Measurements from ENCODE around the gene SART3. TPM values are rescaled to one million over a fixed set of nuclear protein-coding genes. Genes with fewer than 3 reads are reported as not detected.

The SART3 gene
- total RNA-seq, 2 donors from 2014 or later, result 105 to 127 TPM

DNA sequence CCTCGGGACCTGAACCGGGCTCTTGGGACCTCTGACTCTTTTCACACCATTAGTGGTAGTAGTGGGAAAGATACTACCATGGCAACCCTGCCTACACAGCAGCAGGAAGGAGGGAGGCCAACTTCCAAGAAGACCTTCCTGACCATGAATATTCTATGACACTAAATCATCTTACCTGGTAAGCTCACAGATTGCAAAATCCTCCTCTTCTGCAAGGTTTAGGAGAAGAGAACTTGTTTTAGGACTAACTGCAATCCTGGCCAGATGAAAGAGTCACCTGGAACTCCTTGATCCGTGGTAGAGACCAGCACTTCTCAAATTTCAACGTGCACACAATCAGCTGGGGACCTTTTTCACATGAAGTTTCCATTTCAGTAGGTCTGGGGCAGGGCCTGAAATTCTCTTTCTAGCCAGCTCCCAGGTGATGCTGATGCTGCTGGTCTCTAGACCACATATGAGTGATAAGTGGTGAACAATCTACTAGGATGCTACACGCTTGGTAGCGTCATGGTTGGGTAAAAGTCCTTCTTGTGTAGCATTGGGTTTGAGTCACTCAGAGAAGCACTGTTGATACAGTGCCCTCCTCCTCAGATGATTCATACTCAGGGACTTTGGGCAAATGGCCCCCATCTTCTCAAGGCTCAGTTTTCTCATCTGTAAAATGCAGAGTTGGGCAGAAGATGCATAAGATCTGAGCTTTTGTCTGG lies 81.5 kb downstream of the SART3 start:
- no peaks in the 10 kb centered on the region for H3K36me3 Mint-ChIP-seq
- H3K9me3 Mint-ChIP-seq, result no peaks in the 10 kb centered on the region
- H3K4me1 Mint-ChIP-seq (ENCODE audit: low read depth in 2 of 2), result no peaks in the 10 kb centered on the region
- H3K27ac Mint-ChIP-seq, result no peak overlapping the region
- no peak for ATAC-seq
- no peak for DNase-seq (ENCODE audit: low spot score)
- peaks cover 22 to 54% of the 10 kb centered on the region in 2 donors for H3K27me3 Mint-ChIP-seq
- H3K4me3 Mint-ChIP-seq, result no peak overlapping the region

DNA sequence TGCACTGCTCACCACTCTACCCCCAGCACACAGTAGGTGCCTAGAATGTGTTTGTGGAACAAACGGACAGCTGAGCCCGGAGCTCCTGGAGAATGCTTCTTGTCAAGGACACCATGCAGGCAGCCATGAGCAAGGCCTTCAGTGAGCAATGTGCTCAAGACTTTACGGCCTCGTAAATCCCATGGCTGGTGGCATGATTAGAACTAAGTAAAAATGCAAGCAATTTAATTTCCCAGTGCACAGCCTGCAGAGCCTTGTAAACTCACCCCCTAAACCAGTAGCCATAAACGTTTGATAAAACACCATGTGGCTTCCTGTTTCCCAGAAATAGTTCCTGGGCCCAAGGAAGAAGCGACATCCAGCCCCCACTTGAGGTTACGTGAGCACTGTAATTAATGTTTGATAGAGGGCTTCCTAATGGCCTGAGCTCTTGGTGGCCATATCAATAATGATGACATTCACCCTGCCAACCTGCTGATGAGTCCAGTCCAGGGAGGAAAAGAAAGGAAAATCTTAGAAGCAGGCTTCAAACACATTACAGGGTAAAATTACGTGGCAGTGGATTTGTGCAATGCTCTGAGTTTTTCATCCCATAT lies 82.3 kb downstream of the SART3 start:
- peaks cover 22 to 51% of the 10 kb centered on the region in 2 donors for H3K27me3 Mint-ChIP-seq
- no peak overlapping the region for H3K27ac Mint-ChIP-seq
- no peaks in the 10 kb centered on the region for H3K36me3 Mint-ChIP-seq
- H3K4me3 Mint-ChIP-seq, result no peak overlapping the region
- DNase-seq (ENCODE audit: low spot score), result no peak
- H3K9me3 Mint-ChIP-seq, result no peaks in the 10 kb centered on the region
- no peak for ATAC-seq
- H3K4me1 Mint-ChIP-seq (ENCODE audit: low read depth in 2 of 2), result no peaks in the 10 kb centered on the region

GRCh38 chr12:108477881-108478259 lies 83.1 kb downstream of the SART3 start:
- Mint-ChIP-seq H3K27ac (no peak overlapping the region), H3K9me3 (no peaks in the 10 kb centered on the region), H3K27me3 (peaks cover 18 to 49% of the 10 kb centered on the region in 2 donors), H3K36me3 (no peaks in the 10 kb centered on the region), H3K4me1 (ENCODE audit: low read depth in 2 of 2) (no peaks in the 10 kb centered on the region), H3K4me3 (no peak overlapping the region)
- ATAC-seq (no peak), DNase-seq (ENCODE audit: low spot score) (no peak)

DNA sequence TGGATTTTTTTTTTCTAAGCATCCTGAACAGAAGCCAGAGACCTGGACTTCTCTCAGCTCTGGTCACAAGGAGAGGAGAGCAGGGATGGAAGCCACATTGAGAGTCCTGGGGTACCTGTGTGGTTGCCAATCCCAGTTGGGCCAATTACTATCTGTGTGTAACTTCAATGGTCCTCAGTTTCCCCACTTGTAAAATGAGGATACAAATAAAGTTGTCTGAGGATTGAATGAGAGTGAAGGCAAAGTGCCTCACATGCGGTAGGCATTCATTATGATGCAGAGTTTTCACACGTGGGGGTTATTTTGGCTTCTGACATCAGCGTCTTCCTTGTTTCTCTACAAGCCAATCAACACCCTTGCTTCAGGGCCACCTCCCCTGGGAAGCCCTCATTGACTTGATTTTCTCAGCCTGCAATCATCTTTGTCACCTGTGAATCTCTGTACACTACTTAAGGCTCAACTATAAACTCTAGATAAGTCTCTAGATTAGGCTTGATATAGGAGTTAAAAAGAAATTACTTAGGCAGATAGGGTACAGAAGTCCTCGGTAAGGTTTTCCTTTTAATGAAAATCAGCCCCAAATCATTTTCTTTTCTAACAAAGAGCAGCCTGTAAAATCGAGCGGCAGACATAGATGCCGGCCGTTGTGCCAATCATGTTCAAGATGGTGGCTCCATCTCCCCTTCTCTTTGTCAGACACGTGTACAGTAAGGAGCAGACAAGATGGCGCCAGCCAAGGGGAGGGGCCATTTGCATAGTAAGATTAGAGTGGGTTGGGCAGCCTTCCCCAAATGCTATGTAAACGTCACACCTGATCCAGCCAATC lies 83.7 kb downstream of the SART3 start:
- no peaks in the 10 kb centered on the region for H3K4me1 Mint-ChIP-seq (ENCODE audit: low read depth in 2 of 2)
- ATAC-seq (no peak), DNase-seq (ENCODE audit: low spot score) (no peak)
- H3K9me3 Mint-ChIP-seq, result no peaks in the 10 kb centered on the region
- peaks cover 16 to 44% of the 10 kb centered on the region in 2 donors for H3K27me3 Mint-ChIP-seq
- H3K27ac Mint-ChIP-seq, result no peak overlapping the region
- no peak overlapping the region for H3K4me3 Mint-ChIP-seq
- H3K36me3 Mint-ChIP-seq, result no peaks in the 10 kb centered on the region

DNA sequence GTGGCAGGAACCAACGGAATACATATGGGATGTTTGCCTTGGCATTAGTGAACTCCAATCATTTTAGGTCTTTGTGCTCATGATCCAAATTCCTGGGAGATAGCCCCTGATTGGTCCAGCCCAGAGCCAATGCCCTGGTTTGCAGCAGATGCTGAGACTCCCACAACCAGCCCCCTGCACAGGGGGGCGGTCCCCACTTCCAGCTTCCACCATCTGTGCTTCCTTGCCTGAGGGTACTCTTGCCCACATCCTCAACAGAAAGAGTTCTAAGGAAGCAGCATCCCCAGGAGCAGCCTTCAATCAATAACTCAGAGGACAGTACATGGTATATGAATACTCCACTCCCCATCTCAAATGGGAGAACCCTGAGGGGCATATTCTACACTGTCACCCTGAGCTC lies 85.6 kb downstream of the SART3 start:
- H3K27ac Mint-ChIP-seq, result no peak overlapping the region
- peaks cover 8 to 27% of the 10 kb centered on the region in 2 donors for H3K27me3 Mint-ChIP-seq
- H3K4me3 Mint-ChIP-seq, result no peak overlapping the region
- H3K4me1 Mint-ChIP-seq (ENCODE audit: low read depth in 2 of 2), result no peaks in the 10 kb centered on the region
- ATAC-seq (no peak), DNase-seq (ENCODE audit: low spot score) (no peak)
- no peaks in the 10 kb centered on the region for H3K9me3 Mint-ChIP-seq
- H3K36me3 Mint-ChIP-seq, result no peaks in the 10 kb centered on the region

GRCh38 chr12:108473400-108474055 lies 87.4 kb downstream of the SART3 start:
- Mint-ChIP-seq H3K4me3 (no peak overlapping the region), H3K27me3 (peaks cover 10 to 23% of the 10 kb centered on the region in 2 donors)
- ATAC-seq, result no peak

More at GRCh38 chr12:108473400-108474055, 87.4 kb downstream of the SART3 start:
- Mint-ChIP-seq H3K27ac (no peak overlapping the region), H3K9me3 (no peaks in the 10 kb centered on the region), H3K36me3 (no peaks in the 10 kb centered on the region), H3K4me1 (ENCODE audit: low read depth in 2 of 2) (no peaks in the 10 kb centered on the region)
- DNase-seq (ENCODE audit: low spot score), result no peak

Other genes with a start within 250 kb of the SART3 start
- 1 to 10 TPM in 1 of 2 donors, under 1 TPM in 1; 0.26 to 1.1 TPM for gene CMKLR1, start 221.9 kb downstream of the SART3 start, total RNA-seq
- 10 to 100 TPM; 14.9 to 16.5 TPM for gene FICD, start 45.9 kb downstream of the SART3 start, total RNA-seq
- gene ISCU, start 1.4 kb upstream of the SART3 start, total RNA-seq, result 10 to 100 TPM; 66.1 to 85.3 TPM
- gene TMEM119, start 36.9 kb upstream of the SART3 start, total RNA-seq, result not detected
- gene SELPLG, start 72.7 kb upstream of the SART3 start, total RNA-seq, result 10 to 100 TPM; 26.5 to 34.6 TPM
- 10 to 100 TPM; 68.9 to 69.5 TPM for gene CORO1C, start 170.3 kb upstream of the SART3 start, total RNA-seq